CD4-positive, alpha-beta T cell treated with Interleukin-10 for 1 hour (primary cell): ENCODE results near the gene TRMU.
"Not testable (repeated sequence)": the region's sequence is repeated elsewhere in the genome, so short reads cannot be mapped to it uniquely, and the experiment has no call there.

Experiments
- DNase-seq: peaks from one replicate; pipeline ENCODE4 v3.0.0-alpha.2; 2020

TRMU gene

GRCh38 chr22:46390652-46391301 lies 55.3 kb downstream of the TRMU start:
- DNase-seq, result no peak

GRCh38 chr22:46391486-46392136 lies 56.1 kb downstream of the TRMU start:
- DNase-seq, result no peak

GRCh38 chr22:46392137-46392844 lies 56.8 kb downstream of the TRMU start:
- DNase-seq, result no peak

GRCh38 chr22:46393873-46394272 lies 58.4 kb downstream of the TRMU start:
- DNase-seq, result no peak

GRCh38 chr22:46394622-46395021 lies 59.1 kb downstream of the TRMU start:
- no peak for DNase-seq

- DNase-seq, result no peak
These were observed 59.6 kb downstream of the TRMU start for GRCh38 chr22:46395145-46395544.

- not testable (repeated sequence) for DNase-seq
These were observed 61.5 kb downstream of the TRMU start for GRCh38 chr22:46397049-46397448.

GRCh38 chr22:46397514-46397913 lies 62.0 kb downstream of the TRMU start:
- no peak for DNase-seq

GRCh38 chr22:46397951-46398350 lies 62.4 kb downstream of the TRMU start:
- no peak for DNase-seq

- DNase-seq, result no peak
These were observed 63.9 kb downstream of the TRMU start for GRCh38 chr22:46399251-46400024.

- no peak for DNase-seq
These were observed 65.9 kb downstream of the TRMU start for GRCh38 chr22:46401370-46401769.

GRCh38 chr22:46402505-46402904 lies 67.0 kb downstream of the TRMU start:
- no peak for DNase-seq

GRCh38 chr22:46403880-46404279 lies 68.4 kb downstream of the TRMU start:
- peak; percentile 13 for DNase-seq

- DNase-seq, result no peak
These were observed 70.4 kb downstream of the TRMU start for GRCh38 chr22:46405901-46406300.

GRCh38 chr22:46406349-46406748 lies 70.8 kb downstream of the TRMU start:
- no peak for DNase-seq

- no peak for DNase-seq
These were observed 71.3 kb downstream of the TRMU start for GRCh38 chr22:46406791-46407190.
